Adrenal gland (tissue), 12 donors: ENCODE data around the gene HSP90AB1. TPM values are rescaled to one million over a fixed set of nuclear protein-coding genes. Genes with fewer than 3 reads are reported as not detected.

Source experiments
- DNase-seq, 7 donors: peaks; one replicate each; pipeline ENCODE4 v3.0.0-alpha.2; 2019 to 2020
- H3K27ac ChIP-seq, 5 donors: fragments of 200-600 bp; sonication (generic) in 4 of 5; 1 replicate in 3 of 5; 2 replicates in 2 of 5; pipeline versions ENCODE4 v1.5.1 to v1.8.0; 2016 to 2020; ENCODE audit warnings: mild to moderate bottlenecking in 1 of 5
- H3K27me3 ChIP-seq: fragments of 200-600 bp; 2 replicates; pipeline ENCODE4 v1.8.0; 2021
- H3K36me3 ChIP-seq, 2 donors: fragments of 200-600 bp; replicated peaks in 1 of 2; 1 replicate in 1 of 2; 2 replicates in 1 of 2; pipeline versions ENCODE4 v1.5.1 to v1.8.0; 2018 to 2022
- H3K4me1 ChIP-seq, 2 donors: fragments of 200-600 bp; replicated peaks in 1 of 2; 1 replicate in 1 of 2; 2 replicates in 1 of 2; pipeline versions ENCODE4 v1.5.1 to v1.8.0; 2018 to 2021
- H3K4me3 ChIP-seq, 4 donors: fragments of 200-600 bp; sonication (generic) in 3 of 4; one replicate each; pipeline ENCODE4 v1.5.1; 2016 to 2018
- H3K9me3 ChIP-seq, 3 donors: fragments of 200-600 bp; sonication (generic) in 1 of 3; replicated peaks in 1 of 3; 1 replicate in 2 of 3; 2 replicates in 1 of 3; pipeline versions ENCODE4 v1.5.1 to v1.8.0; 2016 to 2021
- CTCF ChIP-seq, 6 experiments: fragments of 450-650 bp in 4 of 6; fragments of 200-600 bp in 2 of 6; sonication (generic) in 1 of 6; IDR thresholded peaks; 1 replicate in 5 of 6; 2 replicates in 1 of 6; pipeline versions ENCODE4 v1.5.1 to v1.8.0; 2016 to 2021; ENCODE audit warnings: antibody characterized with exemption in 6 of 6, mild to moderate bottlenecking in 2 of 6, moderate library complexity in 1 of 6
- POLR2A ChIP-seq, 2 donors: fragments of 450-650 bp; IDR thresholded peaks; one replicate each; pipeline ENCODE4 v1.6.1; 2017; ENCODE audit warnings: antibody characterized with exemption in 2 of 2, mild to moderate bottlenecking in 2 of 2, moderate library complexity in 1 of 2
- WGBS, 4 donors: extraction: QIAGEN DNeasy Blood & Tissue Kit in 2 of 4; methylation state at CpG; one replicate each; pipeline versions ENCODE4 v1.1.5 to v1.1.7; 2013 to 2017; 5-methylcytosine and 5-hydroxymethylcytosine counted together
- intact Hi-C, 2 donors: fragments of 100-400 bp; cut with DNase I; formaldehyde crosslinking; loops; one replicate each; pipeline versions ENCODE4 v1.14.1 to v1.15.0; 2022 to 2023
- polyA plus RNA-seq, 3 donors: library from polyadenylated mRNA; stranded (reverse); fragments of 200-250 nt in 2 of 3; fragments of 350-450 nt in 1 of 3; fragmentation: Illumina TruSeq in 1 of 3; extraction: RNeasy Lipid Tissue Mini Kit (QIAGEN cat#74804) in 1 of 3; gene quantifications; one replicate each; pipeline ENCODE4 v1.2.3, GENCODE V29; 2013 to 2014
- total RNA-seq, 9 donors: library from RNA; depleted of rRNA in 4 of 9; stranded (reverse); fragments of >200 nt in 4 of 9; fragments of 120-200 nt in 1 of 9; fragmentation: NEBNext Ultra II Directional in 1 of 9; extraction: Animal tissue kit (Norgen Biotek cat#: 25700) in 1 of 9; gene quantifications; one replicate each; pipeline versions ENCODE4 v1.1.0 to v1.2.4, GENCODE V29; 2013 to 2023
- donor health status: healthy with polysubstance abuse.
- donor health status: Bipolar disorder and iron deficiency.
- donor health status: DM: yes; HTN: yes; CAD: no.
- donor health status: DM: no; HTN: no; CAD: no.
- donor health status: DM: no; HTN: no; CAD: no.
- donor health status: DM: yes; HTN: yes; CAD: no.

Gene HSP90AB1
- total and polyA plus RNA-seq, 12 donors, result 275 to 2,249 (median 857) TPM

- TF ChIP-seq POLR2A (IDR thresholded peaks at IDR 0.05) (no peak), CTCF (IDR thresholded peaks at IDR 0.05) (no peak)
- intact Hi-C loops, result no loop called here
- Histone ChIP-seq H3K36me3 (no peaks in the 10 kb centered on the region), H3K9me3 (no peaks in the 10 kb centered on the region), H3K4me1 (peaks cover 64 to 92% of the 10 kb centered on the region in 2 donors), H3K27me3 (no peaks in the 10 kb centered on the region), H3K4me3 (peak overlapping the region in 2 of 4 donors; percentile 50 to 76), H3K27ac (peak overlapping the region in 3 of 5 donors; percentile 89 to 91 (median 90))
- WGBS, 4 donors, result 34 to 47% (median 42%) methylated on average over 24 to 26 of the region's 26 CpGs
- no peak for DNase-seq
Measured at GRCh38 chr6:44222486-44223318, 24.2 kb upstream of the HSP90AB1 start.

- 0 to 1% (median 1%) methylated on average over 28 to 73 of the region's 73 CpGs; no CpG with 5 or more reads in 1 of the 4 donors for WGBS, 4 donors
- peak within 1 kb of the TSS in 2 of 4 donors; percentile 50 to 76 for H3K4me3 ChIP-seq
- peak; percentile 67 to 86 (median 82) for DNase-seq
- H3K27ac ChIP-seq, result peak within 1 kb of the TSS in 3 of 5 donors; percentile 89 to 91 (median 90)
- TF ChIP-seq CTCF (IDR thresholded peaks at IDR 0.05) (peak in 1 of 6 experiments; percentile 27), POLR2A (IDR thresholded peaks at IDR 0.05) (peak; percentile 51 to 62)
- intact Hi-C loops, result no loop called here
- H3K9me3 ChIP-seq, result no peaks in the 10 kb centered on the region
- no peaks in the 10 kb centered on the region for H3K36me3 ChIP-seq
- H3K27me3 ChIP-seq, result no peaks in the 10 kb centered on the region
- H3K4me1 ChIP-seq, result peaks cover 72 to 93% of the 10 kb centered on the region in 2 donors
Measured at GRCh38 chr6:44223319-44224028, 23.4 kb upstream of the HSP90AB1 start, which contains the start of gene SLC29A1. Gene SLC29A1, plus strand, starts transcription at chr6:44223595. Its CDS starts 3,719 bp downstream, at chr6:44227314.

GRCh38 chr6:44224029-44224964 lies 22.6 kb upstream of the HSP90AB1 start:
- WGBS, 4 donors, result 13 to 19% (median 14%) methylated on average over 11 to 18 of the region's 18 CpGs
- Histone ChIP-seq H3K9me3 (no peaks in the 10 kb centered on the region), H3K27ac (peak overlapping the region in 3 of 5 donors; percentile 76 to 91 (median 90))

More at GRCh38 chr6:44224029-44224964, 22.6 kb upstream of the HSP90AB1 start:
- intact Hi-C loops, result no loop called here
- H3K36me3 ChIP-seq, result peaks cover 0 to 1% of the 10 kb centered on the region in 2 donors
- no peaks in the 10 kb centered on the region for H3K27me3 ChIP-seq
- H3K4me3 ChIP-seq, result peak overlapping the region in 2 of 4 donors; percentile 50 to 76
- TF ChIP-seq CTCF (IDR thresholded peaks at IDR 0.05) (no peak), POLR2A (IDR thresholded peaks at IDR 0.05) (no peak)
- DNase-seq, result peak in 3 of 7 donors; percentile 40 to 58 (median 48)
- peaks cover 80 to 94% of the 10 kb centered on the region in 2 donors for H3K4me1 ChIP-seq
